Stimulated activated CD4-positive, alpha-beta T cell treated with anti-CD3 and anti-CD28 coated beads, TNF-alpha, amount 100 ng/mL, for 48 hours (primary cell): Measurements from ENCODE around the gene OR11H7.
"Not testable (repeated sequence)": the region's sequence is repeated elsewhere in the genome, so short reads cannot be mapped to it uniquely, and the experiment has no call there.

ENCODE experiments used
- DNase-seq, 3 donors: peaks; one replicate each; pipeline ENCODE4 v3.0.0-alpha.2; 2020; ENCODE audit warnings: low read depth in 3 of 3

OR11H7 gene

GRCh38 chr14:20278414-20278813 is 49.6 kb downstream of the OR11H7 start:
- no peak for DNase-seq

GRCh38 chr14:20280265-20280664 is 51.5 kb downstream of the OR11H7 start:
- not testable (repeated sequence) for DNase-seq
